Stomach (tissue), 9 donors: ENCODE measurements around the gene TECR. TPM values are rescaled to one million over a fixed set of nuclear protein-coding genes. Genes with fewer than 3 reads are reported as not detected.
"Not testable (repeated sequence)": the region's sequence is repeated elsewhere in the genome, so short reads cannot be mapped to it uniquely, and the experiment has no call there.

ENCODE experiments used
- DNase-seq, 2 donors: peaks; one replicate each; pipeline versions ENCODE4 v3.0.0 to v3.0.0-alpha.2; 2013 to 2019
- H3K27ac ChIP-seq, 5 donors: fragments of 200-600 bp in 4 of 5; sonication (generic) in 4 of 5; one replicate each; pipeline ENCODE4 v1.5.1; 2013 to 2019; ENCODE audit warnings: mild to moderate bottlenecking in 1 of 5, moderate library complexity in 1 of 5
- H3K27me3 ChIP-seq, 3 donors: fragments of 200-600 bp; sonication (generic); one replicate each; pipeline ENCODE4 v1.5.1; 2017 to 2019; ENCODE audit warnings: mixed run types in 1 of 3
- H3K36me3 ChIP-seq, 4 donors: fragments of 200-600 bp; sonication (generic); 1 replicate in 3 of 4; 2 replicates in 1 of 4; pipeline ENCODE4 v1.5.1; 2016 to 2019
- H3K4me1 ChIP-seq, 4 donors: fragments of 200-600 bp; sonication (generic); one replicate each; pipeline ENCODE4 v1.5.1; 2016 to 2019
- H3K4me3 ChIP-seq, 4 donors: fragments of 200-600 bp; sonication (generic) in 3 of 4; one replicate each; pipeline ENCODE4 v1.5.1; 2016 to 2019; ENCODE audit warnings: mild to moderate bottlenecking in 1 of 4
- H3K9me3 ChIP-seq, 4 donors: fragments of 200-600 bp; sonication (generic); one replicate each; pipeline ENCODE4 v1.5.1; 2016 to 2019
- EP300 ChIP-seq: sonication (generic); formaldehyde crosslinking; IDR thresholded peaks from one replicate; pipeline ENCODE4 v1.6.1; 2017; ENCODE audit warnings: antibody characterized with exemption
- POLR2A ChIP-seq, 4 donors: fragments of 450-650 bp; IDR thresholded peaks; one replicate each; pipeline ENCODE4 v1.6.1; 2016; ENCODE audit warnings: antibody characterized with exemption in 4 of 4, control low read depth in 2 of 4, mild to moderate bottlenecking in 1 of 4, moderate library complexity in 1 of 4
- POLR2AphosphoS5 ChIP-seq, 3 donors: sonication (generic); formaldehyde crosslinking; IDR thresholded peaks; one replicate each; pipeline ENCODE4 v1.6.1; 2016; ENCODE audit warnings: antibody characterized with exemption in 3 of 3
- WGBS, 5 donors: extraction: QIAGEN DNeasy Blood & Tissue Kit in 3 of 5; methylation state at CpG; one replicate each; pipeline versions ENCODE4 v1.1.5 to v1.1.7; 2013 to 2018; 5-methylcytosine and 5-hydroxymethylcytosine counted together
- intact Hi-C: fragments of 100-400 bp; cut with DNase I; formaldehyde crosslinking; loops from one replicate; pipeline ENCODE4 v1.15.1; 2023; ENCODE audit warnings: low total_unique reads
- polyA plus RNA-seq, 3 donors: library from polyadenylated mRNA; stranded (reverse); fragments of 200-250 nt; gene quantifications; one replicate each; pipeline ENCODE4 v1.2.3, GENCODE V29; 2013
- total RNA-seq, 5 donors: library from RNA; depleted of rRNA; stranded (reverse); fragments of >200 nt; gene quantifications; one replicate each; pipeline versions ENCODE4 v1.1.0 to v1.2.3, GENCODE V29; 2014 to 2016
- TF ChIP-seq, protein P1 (sequence below), 7 experiments: fragments of 450-650 bp in 4 of 7; fragments of 200-600 bp in 3 of 7; sonication (generic) in 3 of 7; IDR thresholded peaks; one replicate each; pipeline ENCODE4 v1.5.1; 2016 to 2019; ENCODE audit warnings: antibody characterized with exemption in 7 of 7, control low read depth in 2 of 7, mild to moderate bottlenecking in 1 of 7
- donor health status: healthy with polysubstance abuse.
- donor health status: Bipolar disorder and iron deficiency.
- donor health status: healthy.

TECR gene
- total and polyA plus RNA-seq, 8 donors = 10.5 to 266 (median 72.9) TPM

DNA sequence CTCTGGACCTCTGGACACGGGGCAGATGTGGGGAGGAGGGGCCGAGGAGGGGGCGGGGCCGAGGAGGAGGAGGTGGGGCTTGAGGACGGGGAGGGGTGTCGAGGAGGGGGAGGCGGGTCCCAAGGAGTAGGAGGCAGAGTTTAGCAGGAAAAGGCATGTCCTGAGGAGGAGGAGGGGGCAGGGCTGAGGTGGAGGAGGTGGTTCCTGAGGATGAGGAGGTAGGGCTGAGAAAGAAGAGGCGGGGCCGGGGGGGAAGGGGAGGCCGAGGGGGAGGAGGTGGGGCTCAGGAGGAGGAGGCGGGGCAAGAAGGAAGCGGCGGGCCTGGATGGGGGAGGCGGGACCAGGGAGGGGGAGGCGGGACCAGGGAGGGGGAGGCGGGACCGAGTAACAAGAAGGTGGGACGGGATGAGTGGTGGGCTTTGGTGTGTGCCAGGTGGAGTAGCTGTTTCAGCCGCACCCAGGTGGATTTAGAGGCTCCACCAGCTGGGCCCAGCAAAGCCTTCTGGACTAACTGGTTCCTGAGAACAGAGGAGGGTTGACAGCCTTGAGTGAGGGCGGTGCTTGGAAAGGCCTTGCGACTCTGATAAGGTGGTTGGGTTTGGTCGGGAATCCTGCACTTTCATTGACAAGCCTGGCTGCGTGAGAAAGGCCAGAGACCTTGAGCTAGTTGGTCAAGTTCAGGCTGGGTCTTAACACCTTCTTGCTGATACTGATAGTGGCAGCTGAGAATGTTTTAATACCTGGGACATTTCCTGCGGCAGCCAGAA, 7.7 kb downstream of the TECR start:
- TF ChIP-seq POLR2AphosphoS5 (IDR thresholded peaks at IDR 0.05) (peak in 2 of 3 donors; percentile 52 to 54), POLR2A (IDR thresholded peaks at IDR 0.05) (no peak)
- Histone ChIP-seq H3K27me3 (no peaks in the 10 kb centered on the region), H3K9me3 (no peaks in the 10 kb centered on the region), H3K36me3 (peaks cover 0 to 9% (median 6%) of the 10 kb centered on the region in 4 donors), H3K4me3 (peak overlapping the region; percentile 23 to 32 (median 28)), H3K4me1 (peaks cover 5 to 31% (median 15%) of the 10 kb centered on the region in 4 donors), H3K27ac (peak overlapping the region; percentile 60 to 74 (median 66))
- WGBS, 5 donors = 11 to 33% (median 13%) methylated on average over 18 to 24 of the region's 24 CpGs
- intact Hi-C loops = no loop called here
- DNase-seq = peak; percentile 87 to 95

DNA sequence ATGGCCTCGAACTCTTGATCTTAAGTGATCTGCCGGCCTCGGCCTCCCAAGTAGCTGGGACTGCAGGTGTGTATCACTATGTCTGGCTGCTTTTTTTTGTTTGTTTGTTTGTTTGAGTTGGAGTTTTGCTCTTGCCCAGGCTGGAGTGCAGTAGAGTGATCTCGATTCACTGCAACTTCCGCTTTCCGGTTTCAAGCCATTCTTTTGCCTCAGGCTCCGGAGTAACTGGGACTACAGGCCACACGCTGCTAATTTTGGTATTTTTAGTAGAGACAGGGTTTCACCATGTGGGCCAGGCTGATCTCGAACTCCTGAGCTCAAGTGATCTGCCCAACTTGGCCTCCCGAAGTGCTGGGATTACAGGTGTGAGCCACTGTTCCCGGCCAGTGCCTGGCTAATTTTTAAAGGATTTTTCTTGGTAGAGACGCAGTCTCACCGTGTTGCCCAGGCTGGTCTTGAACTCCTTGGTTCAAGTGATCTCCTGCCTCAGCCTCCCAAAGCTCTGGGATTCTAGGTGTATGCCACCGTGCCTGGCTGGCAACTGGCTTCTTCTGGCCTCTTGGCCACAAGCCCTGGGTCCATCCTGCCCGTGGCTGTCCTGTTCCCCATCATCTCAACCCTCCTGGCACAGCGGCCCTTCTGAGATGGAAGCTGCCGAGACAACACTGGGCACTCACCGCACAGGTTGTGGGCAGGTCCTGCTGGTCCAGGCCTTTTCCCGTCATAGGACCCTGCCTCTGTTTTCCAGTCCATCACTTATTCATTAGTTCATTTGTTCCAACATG, 11.5 kb downstream of the TECR start:
- no peak for TF ChIP-seq POLR2A (IDR thresholded peaks at IDR 0.05)
- H3K9me3 ChIP-seq = no peaks in the 10 kb centered on the region
- DNase-seq = no peak
- H3K27me3 ChIP-seq = no peaks in the 10 kb centered on the region
- H3K4me3 ChIP-seq = no peak overlapping the region
- WGBS, 5 donors = 90 to 94% (median 92%) methylated on average over 19 of the region's 19 CpGs
- peaks cover 7 to 45% (median 26%) of the 10 kb centered on the region in 4 donors for H3K4me1 ChIP-seq
- H3K36me3 ChIP-seq = peaks cover 0 to 4% (median 0%) of the 10 kb centered on the region in 4 donors
- intact Hi-C loops = no loop called here
- no peak overlapping the region for H3K27ac ChIP-seq

DNA sequence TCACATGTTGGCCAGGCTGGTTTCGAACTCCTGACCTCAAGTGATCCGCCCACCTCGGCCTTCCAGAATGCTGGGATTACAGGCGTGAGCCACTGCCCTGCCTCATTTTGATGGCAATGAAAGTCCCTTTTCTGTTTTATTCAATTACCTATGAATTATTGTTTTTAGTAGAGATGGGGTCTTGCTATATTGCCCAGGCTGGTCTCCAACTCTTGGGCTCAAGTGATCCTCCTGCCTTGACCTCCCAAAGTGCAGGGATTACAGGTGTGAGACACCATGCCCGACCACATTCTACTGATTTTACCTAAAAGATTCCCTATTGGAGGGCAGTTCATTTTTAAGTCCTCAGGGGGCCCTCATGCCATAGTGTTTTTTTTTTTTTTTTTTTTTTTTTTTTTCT, 12.6 kb downstream of the TECR start:
- H3K27me3 ChIP-seq, intact Hi-C loops, H3K36me3 ChIP-seq, H3K9me3 ChIP-seq, DNase-seq, H3K4me3 ChIP-seq, H3K27ac ChIP-seq: not testable (repeated sequence)
- H3K4me1 ChIP-seq = peaks cover 0 to 39% (median 22%) of the 10 kb centered on the region in 4 donors
- 78 to 94% (median 84%) methylated on average over 5 of the region's 5 CpGs for WGBS, 5 donors

DNA sequence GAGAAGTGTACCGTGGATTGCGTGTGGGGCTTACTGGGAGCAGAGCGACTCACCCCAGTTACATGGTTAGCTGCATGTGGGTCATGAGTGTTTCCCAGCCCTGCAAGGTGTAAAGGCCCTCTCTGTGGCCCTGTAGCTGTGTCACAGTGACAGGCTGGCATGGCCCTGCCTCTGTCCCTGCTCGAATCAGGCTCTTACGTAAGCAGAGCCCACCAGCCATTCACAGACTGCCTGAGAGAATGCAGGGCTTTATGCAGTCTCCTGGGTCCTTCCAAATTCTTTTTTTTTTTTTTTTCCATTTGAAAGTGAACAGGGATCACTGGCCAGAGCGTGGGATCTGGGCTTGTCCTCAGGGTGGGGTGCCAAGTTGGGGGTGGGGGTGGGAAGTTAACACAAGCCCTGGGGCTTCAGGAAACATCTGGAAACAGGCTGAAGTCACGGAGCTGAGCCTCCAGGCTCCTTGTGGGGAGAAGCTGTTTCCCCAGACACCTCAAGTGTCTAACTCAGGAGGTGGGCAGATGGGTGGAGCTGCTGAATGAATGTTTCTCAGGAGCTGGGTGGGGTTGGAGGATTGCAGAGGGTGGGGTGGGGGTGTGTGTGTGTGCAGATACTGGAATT, 13.4 kb downstream of the TECR start:
- no peak overlapping the region for H3K27ac ChIP-seq
- H3K36me3 ChIP-seq = peaks cover 0 to 4% (median 0%) of the 10 kb centered on the region in 4 donors
- DNase-seq = peak in 1 of 2 donors; percentile 75
- intact Hi-C loops = no loop called here
- H3K9me3 ChIP-seq = no peaks in the 10 kb centered on the region
- peaks cover 0 to 34% (median 20%) of the 10 kb centered on the region in 4 donors for H3K4me1 ChIP-seq
- H3K27me3 ChIP-seq = no peaks in the 10 kb centered on the region
- TF ChIP-seq POLR2A (IDR thresholded peaks at IDR 0.05) (no peak), EP300 (no peak), POLR2AphosphoS5 (IDR thresholded peaks at IDR 0.05) (no peak)
- TF ChIP-seq, protein P1, sequence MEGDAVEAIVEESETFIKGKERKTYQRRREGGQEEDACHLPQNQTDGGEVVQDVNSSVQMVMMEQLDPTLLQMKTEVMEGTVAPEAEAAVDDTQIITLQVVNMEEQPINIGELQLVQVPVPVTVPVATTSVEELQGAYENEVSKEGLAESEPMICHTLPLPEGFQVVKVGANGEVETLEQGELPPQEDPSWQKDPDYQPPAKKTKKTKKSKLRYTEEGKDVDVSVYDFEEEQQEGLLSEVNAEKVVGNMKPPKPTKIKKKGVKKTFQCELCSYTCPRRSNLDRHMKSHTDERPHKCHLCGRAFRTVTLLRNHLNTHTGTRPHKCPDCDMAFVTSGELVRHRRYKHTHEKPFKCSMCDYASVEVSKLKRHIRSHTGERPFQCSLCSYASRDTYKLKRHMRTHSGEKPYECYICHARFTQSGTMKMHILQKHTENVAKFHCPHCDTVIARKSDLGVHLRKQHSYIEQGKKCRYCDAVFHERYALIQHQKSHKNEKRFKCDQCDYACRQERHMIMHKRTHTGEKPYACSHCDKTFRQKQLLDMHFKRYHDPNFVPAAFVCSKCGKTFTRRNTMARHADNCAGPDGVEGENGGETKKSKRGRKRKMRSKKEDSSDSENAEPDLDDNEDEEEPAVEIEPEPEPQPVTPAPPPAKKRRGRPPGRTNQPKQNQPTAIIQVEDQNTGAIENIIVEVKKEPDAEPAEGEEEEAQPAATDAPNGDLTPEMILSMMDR (IDR thresholded peaks at IDR 0.05) = no peak
- WGBS, 5 donors = 50 to 64% (median 56%) methylated on average over 7 of the region's 7 CpGs
- no peak overlapping the region for H3K4me3 ChIP-seq

DNA sequence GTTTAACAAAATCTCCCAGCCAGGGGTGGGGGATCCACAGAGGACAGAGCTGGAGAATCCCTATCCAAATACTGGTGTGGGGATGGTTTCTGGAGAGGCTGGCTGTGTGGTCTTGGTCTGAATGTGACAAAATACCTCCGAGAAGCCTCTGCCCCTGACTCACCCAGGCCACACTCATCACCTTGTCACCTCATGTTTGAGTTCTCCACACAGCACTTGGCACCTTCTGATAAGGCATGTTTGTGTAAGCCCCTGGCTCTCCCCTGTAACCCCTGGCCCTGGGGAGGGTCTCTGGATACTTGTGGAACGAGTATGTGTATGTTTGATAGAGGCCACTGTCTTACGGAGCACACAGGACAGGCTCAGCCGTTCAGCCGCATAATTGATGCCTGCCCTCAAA, 14.7 kb downstream of the TECR start:
- Histone ChIP-seq H3K9me3 (no peaks in the 10 kb centered on the region), H3K27ac (no peak overlapping the region), H3K4me1 (peaks cover 0 to 30% (median 15%) of the 10 kb centered on the region in 4 donors), H3K4me3 (no peak overlapping the region), H3K36me3 (peaks cover 0 to 9% (median 8%) of the 10 kb centered on the region in 4 donors), H3K27me3 (no peaks in the 10 kb centered on the region)
- intact Hi-C loops = no loop called here
- TF ChIP-seq POLR2AphosphoS5 (IDR thresholded peaks at IDR 0.05) (no peak), EP300 (no peak), POLR2A (IDR thresholded peaks at IDR 0.05) (no peak)
- TF ChIP-seq, protein P1 (IDR thresholded peaks at IDR 0.05) = no peak
- WGBS, 5 donors = 68 to 86% (median 73%) methylated on average over 5 of the region's 5 CpGs
- DNase-seq = no peak
